ENCODE measurements around the gene ZSWIM8. TPM values are rescaled to one million over a fixed set of nuclear protein-coding genes. Genes with fewer than 3 reads are reported as not detected.

Gene ZSWIM8
- total RNA-seq, 1 donor = 76.7 TPM

- DNase-seq (ENCODE audit: insufficient read length, low spot score, missing footprints) = peak; percentile 74
- H3K4me2 ChIP-seq (ENCODE audit: insufficient read depth, low read length) = no peak overlapping the region
- H3K27me3 ChIP-seq (ENCODE audit: insufficient read depth, low read length) = no peaks in the 10 kb centered on the region
- H3K79me2 ChIP-seq (ENCODE audit: insufficient read depth, low read length) = no peaks in the 10 kb centered on the region
- H3K9me3 ChIP-seq (ENCODE audit: low read depth, low read length) = no peaks in the 10 kb centered on the region
- H3K27ac ChIP-seq (ENCODE audit: low read depth, low read length) = no peak overlapping the region
- no peak for TF ChIP-seq CTCF (IDR thresholded peaks at IDR 0.05; ENCODE audit: extremely low read depth, low read depth, low read length)
- H3K36me3 ChIP-seq (ENCODE audit: insufficient read depth, low read length) = peaks cover 84% of the 10 kb centered on the region
- H3K4me3 ChIP-seq (ENCODE audit: insufficient read depth, low read length) = no peak overlapping the region
- H4K20me1 ChIP-seq (ENCODE audit: insufficient read depth, low read length) = peaks cover 13% of the 10 kb centered on the region
- H2AFZ ChIP-seq (ENCODE audit: low read length) = no peak overlapping the region
- H3K4me1 ChIP-seq (ENCODE audit: insufficient read depth, low read length) = no peaks in the 10 kb centered on the region
Observed at GRCh38 chr10:73798087-73798486, 12.7 kb downstream of the ZSWIM8 start.

- no peak overlapping the region for H2AFZ ChIP-seq (ENCODE audit: low read length)
- H3K27me3 ChIP-seq (ENCODE audit: insufficient read depth, low read length) = no peaks in the 10 kb centered on the region
- H3K27ac ChIP-seq (ENCODE audit: low read depth, low read length) = no peak overlapping the region
- H3K4me1 ChIP-seq (ENCODE audit: insufficient read depth, low read length) = no peaks in the 10 kb centered on the region
- no peaks in the 10 kb centered on the region for H3K79me2 ChIP-seq (ENCODE audit: insufficient read depth, low read length)
- peaks cover 13% of the 10 kb centered on the region for H4K20me1 ChIP-seq (ENCODE audit: insufficient read depth, low read length)
- peak; percentile 71 for DNase-seq (ENCODE audit: insufficient read length, low spot score, missing footprints)
- no peak for TF ChIP-seq CTCF (IDR thresholded peaks at IDR 0.05; ENCODE audit: extremely low read depth, low read depth, low read length)
- no peaks in the 10 kb centered on the region for H3K9me3 ChIP-seq (ENCODE audit: low read depth, low read length)
- H3K4me3 ChIP-seq (ENCODE audit: insufficient read depth, low read length) = no peak overlapping the region
- no peak overlapping the region for H3K4me2 ChIP-seq (ENCODE audit: insufficient read depth, low read length)
- H3K36me3 ChIP-seq (ENCODE audit: insufficient read depth, low read length) = peaks cover 85% of the 10 kb centered on the region
Observed at GRCh38 chr10:73798927-73799560, 13.6 kb downstream of the ZSWIM8 start.

- no peaks in the 10 kb centered on the region for H3K4me1 ChIP-seq (ENCODE audit: insufficient read depth, low read length)
- H3K79me2 ChIP-seq (ENCODE audit: insufficient read depth, low read length) = no peaks in the 10 kb centered on the region
- no peak overlapping the region for H3K27ac ChIP-seq (ENCODE audit: low read depth, low read length)
- H3K4me2 ChIP-seq (ENCODE audit: insufficient read depth, low read length) = no peak overlapping the region
- no peak overlapping the region for H2AFZ ChIP-seq (ENCODE audit: low read length)
- H3K27me3 ChIP-seq (ENCODE audit: insufficient read depth, low read length) = no peaks in the 10 kb centered on the region
- H4K20me1 ChIP-seq (ENCODE audit: insufficient read depth, low read length) = peaks cover 13% of the 10 kb centered on the region
- peaks cover 80% of the 10 kb centered on the region for H3K36me3 ChIP-seq (ENCODE audit: insufficient read depth, low read length)
- no peaks in the 10 kb centered on the region for H3K9me3 ChIP-seq (ENCODE audit: low read depth, low read length)
- no peak for TF ChIP-seq CTCF (IDR thresholded peaks at IDR 0.05; ENCODE audit: extremely low read depth, low read depth, low read length)
- no peak overlapping the region for H3K4me3 ChIP-seq (ENCODE audit: insufficient read depth, low read length)
- peak; percentile 17 for DNase-seq (ENCODE audit: insufficient read length, low spot score, missing footprints)
Observed at GRCh38 chr10:73799899-73800559, 14.6 kb downstream of the ZSWIM8 start.

- TF ChIP-seq CTCF (IDR thresholded peaks at IDR 0.05; ENCODE audit: extremely low read depth, low read depth, low read length) = no peak
- Histone ChIP-seq H3K4me3 (ENCODE audit: insufficient read depth, low read length) (no peak overlapping the region), H3K4me2 (ENCODE audit: insufficient read depth, low read length) (no peak overlapping the region), H2AFZ (ENCODE audit: low read length) (no peak overlapping the region), H3K79me2 (ENCODE audit: insufficient read depth, low read length) (no peaks in the 10 kb centered on the region), H3K27ac (ENCODE audit: low read depth, low read length) (no peak overlapping the region), H3K36me3 (ENCODE audit: insufficient read depth, low read length) (peaks cover 77% of the 10 kb centered on the region), H3K9me3 (ENCODE audit: low read depth, low read length) (no peaks in the 10 kb centered on the region), H4K20me1 (ENCODE audit: insufficient read depth, low read length) (peaks cover 13% of the 10 kb centered on the region), H3K27me3 (ENCODE audit: insufficient read depth, low read length) (no peaks in the 10 kb centered on the region), H3K4me1 (ENCODE audit: insufficient read depth, low read length) (no peaks in the 10 kb centered on the region)
- peak; percentile 79 for DNase-seq (ENCODE audit: insufficient read length, low spot score, missing footprints)
Observed at GRCh38 chr10:73800560-73801252, 15.3 kb downstream of the ZSWIM8 start.
